IPS DF 19.7 (cell line): Measurements from ENCODE around the gene OR8B8.
"Not testable (repeated sequence)": the region's sequence is repeated elsewhere in the genome, so short reads cannot be mapped to it uniquely, and the experiment has no call there.

Experiments used
- DNase-seq: peaks from one replicate; pipeline ENCODE4 v3.0.0-alpha.2; 2013; ENCODE audit warnings: low read depth, low spot score

Gene OR8B8

GRCh38 chr11:124445646-124446150 lies at the start of gene OR8B8:
OR8B8 (minus strand) TSS chr11:124445696; CDS start chr11:124441085, 4,611 bp downstream.
- DNase-seq, result no peak

GRCh38 chr11:124493016-124493655 lies 47.6 kb upstream of the OR8B8 start:
- no peak for DNase-seq

GRCh38 chr11:124483422-124483821 lies 37.9 kb upstream of the OR8B8 start:
- DNase-seq, result no peak

GRCh38 chr11:124482362-124483147 lies 37.1 kb upstream of the OR8B8 start:
- DNase-seq, result no peak

GRCh38 chr11:124481365-124482323 lies 36.1 kb upstream of the OR8B8 start:
- DNase-seq, result no peak

GRCh38 chr11:124479561-124479960 lies 34.1 kb upstream of the OR8B8 start:
- DNase-seq, result no peak

- no peak for DNase-seq
Measured at GRCh38 chr11:124475265-124475664, 29.8 kb upstream of the OR8B8 start.

GRCh38 chr11:124474779-124475178 lies 29.3 kb upstream of the OR8B8 start:
- no peak for DNase-seq

GRCh38 chr11:124474079-124474478 lies 28.6 kb upstream of the OR8B8 start:
- DNase-seq, result no peak

- no peak for DNase-seq
Measured at GRCh38 chr11:124473476-124473875, 28.0 kb upstream of the OR8B8 start.

GRCh38 chr11:124470561-124471227 lies 25.2 kb upstream of the OR8B8 start:
- no peak for DNase-seq

- DNase-seq, result no peak
Measured at GRCh38 chr11:124467381-124467927, 22.0 kb upstream of the OR8B8 start.

GRCh38 chr11:124465368-124465767 lies 19.9 kb upstream of the OR8B8 start:
- no peak for DNase-seq

- no peak for DNase-seq
Measured at GRCh38 chr11:124463990-124464389, 18.5 kb upstream of the OR8B8 start.

GRCh38 chr11:124463324-124463723 lies 17.8 kb upstream of the OR8B8 start:
- DNase-seq, result no peak

GRCh38 chr11:124460459-124460858 lies 15.0 kb upstream of the OR8B8 start:
- DNase-seq, result no peak

GRCh38 chr11:124459379-124459778 lies 13.9 kb upstream of the OR8B8 start:
- not testable (repeated sequence) for DNase-seq

- no peak for DNase-seq
Measured at GRCh38 chr11:124454552-124454951, 9.1 kb upstream of the OR8B8 start.

- no peak for DNase-seq
Measured at GRCh38 chr11:124446916-124447315, 1.4 kb upstream of the OR8B8 start.

- DNase-seq, result no peak
Measured at GRCh38 chr11:124442847-124443246, 2.6 kb downstream of the OR8B8 start.

GRCh38 chr11:124442442-124442841 lies 3.1 kb downstream of the OR8B8 start:
- DNase-seq, result no peak
